ENCODE data around the gene FAIM2.

The FAIM2 gene

DNA sequence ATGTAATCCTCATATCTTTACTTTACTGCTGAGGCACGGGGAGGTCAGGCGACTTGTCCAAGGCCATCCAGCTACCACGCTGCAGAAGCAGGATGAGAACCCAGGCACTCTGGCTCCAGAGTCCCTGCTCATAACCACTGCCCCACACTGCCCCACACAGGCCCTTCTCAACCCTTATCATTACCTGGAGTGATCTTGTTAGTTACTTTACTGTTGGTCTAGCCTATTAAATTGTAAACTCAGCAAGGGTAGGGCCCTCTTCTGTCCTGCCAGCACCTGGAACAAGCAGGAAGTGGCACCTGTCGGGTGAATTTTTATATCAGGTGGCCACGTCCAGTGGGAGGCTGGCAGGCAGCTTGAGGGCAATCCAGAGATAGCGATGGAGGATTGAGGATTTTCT is 12.2 kb downstream of the FAIM2 start:
- TF ChIP-seq, protein P1, sequence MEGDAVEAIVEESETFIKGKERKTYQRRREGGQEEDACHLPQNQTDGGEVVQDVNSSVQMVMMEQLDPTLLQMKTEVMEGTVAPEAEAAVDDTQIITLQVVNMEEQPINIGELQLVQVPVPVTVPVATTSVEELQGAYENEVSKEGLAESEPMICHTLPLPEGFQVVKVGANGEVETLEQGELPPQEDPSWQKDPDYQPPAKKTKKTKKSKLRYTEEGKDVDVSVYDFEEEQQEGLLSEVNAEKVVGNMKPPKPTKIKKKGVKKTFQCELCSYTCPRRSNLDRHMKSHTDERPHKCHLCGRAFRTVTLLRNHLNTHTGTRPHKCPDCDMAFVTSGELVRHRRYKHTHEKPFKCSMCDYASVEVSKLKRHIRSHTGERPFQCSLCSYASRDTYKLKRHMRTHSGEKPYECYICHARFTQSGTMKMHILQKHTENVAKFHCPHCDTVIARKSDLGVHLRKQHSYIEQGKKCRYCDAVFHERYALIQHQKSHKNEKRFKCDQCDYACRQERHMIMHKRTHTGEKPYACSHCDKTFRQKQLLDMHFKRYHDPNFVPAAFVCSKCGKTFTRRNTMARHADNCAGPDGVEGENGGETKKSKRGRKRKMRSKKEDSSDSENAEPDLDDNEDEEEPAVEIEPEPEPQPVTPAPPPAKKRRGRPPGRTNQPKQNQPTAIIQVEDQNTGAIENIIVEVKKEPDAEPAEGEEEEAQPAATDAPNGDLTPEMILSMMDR (IDR thresholded peaks at IDR 0.05; ENCODE audit: insufficient read depth, low read depth, low read length, missing control alignments) = no peak
- no peak for DNase-seq (ENCODE audit: low read depth)

DNA sequence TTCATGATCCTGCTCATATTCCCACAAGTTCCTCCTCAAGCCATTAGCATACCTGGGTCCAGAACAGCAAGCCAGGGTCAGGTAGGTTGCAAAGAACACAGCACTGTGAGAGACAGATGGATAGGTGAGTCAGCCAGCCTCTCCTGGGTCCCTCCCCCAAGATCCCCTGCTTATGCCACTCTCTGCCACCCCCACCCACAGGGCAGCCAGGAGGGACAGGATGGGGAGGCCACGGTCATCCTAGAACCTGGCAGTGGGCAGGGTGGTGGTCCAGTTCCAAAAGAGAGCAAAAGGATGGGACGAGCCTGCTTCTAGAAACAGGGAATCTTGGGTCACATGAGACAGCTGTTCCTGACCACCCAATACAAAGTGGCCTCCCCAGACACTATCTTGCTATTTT is 12.7 kb downstream of the FAIM2 start:
- TF ChIP-seq, protein P1 (IDR thresholded peaks at IDR 0.05; ENCODE audit: insufficient read depth, low read depth, low read length, missing control alignments) = no peak
- H3K4me3 ChIP-seq (ENCODE audit: low read length) = no peak overlapping the region
- DNase-seq (ENCODE audit: low read depth) = no peak

More for the DNA sequence above, 12.2 kb downstream of the FAIM2 start:
- H3K4me3 ChIP-seq (ENCODE audit: low read length) = no peak overlapping the region

DNA sequence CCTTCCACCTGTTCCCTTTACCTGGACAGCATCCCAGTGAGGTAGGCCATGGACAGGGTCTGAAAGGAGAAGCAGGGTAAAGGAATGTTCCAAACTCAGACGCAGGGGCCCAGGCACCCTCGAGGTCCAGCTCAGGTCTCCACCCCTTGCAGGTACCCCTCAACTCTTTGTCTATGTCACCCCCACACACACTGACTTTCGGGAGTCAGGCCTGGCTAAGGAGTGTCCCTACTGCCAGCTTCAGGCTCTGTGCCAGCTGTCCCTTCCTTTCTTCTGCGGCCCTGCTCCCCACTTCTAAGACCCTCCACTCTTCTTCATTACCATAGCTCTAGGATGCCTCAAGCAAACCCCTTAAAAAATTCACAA is 13.6 kb downstream of the FAIM2 start:
- DNase-seq (ENCODE audit: low read depth) = no peak
- H3K4me3 ChIP-seq (ENCODE audit: low read length) = no peak overlapping the region
- TF ChIP-seq, protein P1 (IDR thresholded peaks at IDR 0.05; ENCODE audit: insufficient read depth, low read depth, low read length, missing control alignments) = no peak

DNA sequence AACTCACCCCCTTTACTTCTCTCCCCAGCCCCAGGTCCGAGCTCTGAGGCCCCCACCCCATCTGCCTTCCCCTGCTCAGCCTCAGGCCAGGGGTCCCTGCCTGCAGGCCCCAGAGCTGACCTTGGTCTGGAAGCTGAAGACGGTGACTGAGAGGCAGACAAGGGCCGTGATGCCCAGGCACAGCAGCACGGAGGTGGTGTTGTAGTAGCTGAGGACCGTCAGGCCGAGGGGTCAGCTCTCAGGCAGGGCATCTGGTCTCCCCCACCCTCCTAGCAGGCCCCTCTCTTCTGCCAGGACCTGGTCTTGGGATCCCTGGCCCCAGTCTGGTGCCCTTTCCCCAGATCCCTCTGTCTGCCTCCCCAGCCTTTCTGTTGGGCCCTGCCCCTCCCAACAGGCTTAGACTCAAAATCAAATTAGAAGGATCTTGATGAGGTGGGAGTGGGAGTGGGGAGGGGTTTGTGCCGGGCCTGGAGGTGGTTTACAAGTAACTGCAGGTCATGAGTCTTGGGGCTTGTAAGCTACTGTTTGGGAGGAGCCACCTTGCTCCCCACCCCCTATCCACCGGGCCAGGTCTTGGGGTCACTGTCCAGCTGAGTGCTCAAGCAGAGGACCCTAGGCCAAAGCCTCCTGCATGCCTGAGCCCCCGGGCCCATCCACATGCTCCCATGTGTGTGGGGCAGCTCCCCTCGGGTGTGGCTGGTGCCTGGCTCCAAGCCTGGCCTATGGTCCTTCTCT is 14.2 kb downstream of the FAIM2 start:
- DNase-seq (ENCODE audit: low read depth) = no peak
- TF ChIP-seq, protein P1 (IDR thresholded peaks at IDR 0.05; ENCODE audit: insufficient read depth, low read depth, low read length, missing control alignments) = no peak
- no peak overlapping the region for H3K4me3 ChIP-seq (ENCODE audit: low read length)

DNA sequence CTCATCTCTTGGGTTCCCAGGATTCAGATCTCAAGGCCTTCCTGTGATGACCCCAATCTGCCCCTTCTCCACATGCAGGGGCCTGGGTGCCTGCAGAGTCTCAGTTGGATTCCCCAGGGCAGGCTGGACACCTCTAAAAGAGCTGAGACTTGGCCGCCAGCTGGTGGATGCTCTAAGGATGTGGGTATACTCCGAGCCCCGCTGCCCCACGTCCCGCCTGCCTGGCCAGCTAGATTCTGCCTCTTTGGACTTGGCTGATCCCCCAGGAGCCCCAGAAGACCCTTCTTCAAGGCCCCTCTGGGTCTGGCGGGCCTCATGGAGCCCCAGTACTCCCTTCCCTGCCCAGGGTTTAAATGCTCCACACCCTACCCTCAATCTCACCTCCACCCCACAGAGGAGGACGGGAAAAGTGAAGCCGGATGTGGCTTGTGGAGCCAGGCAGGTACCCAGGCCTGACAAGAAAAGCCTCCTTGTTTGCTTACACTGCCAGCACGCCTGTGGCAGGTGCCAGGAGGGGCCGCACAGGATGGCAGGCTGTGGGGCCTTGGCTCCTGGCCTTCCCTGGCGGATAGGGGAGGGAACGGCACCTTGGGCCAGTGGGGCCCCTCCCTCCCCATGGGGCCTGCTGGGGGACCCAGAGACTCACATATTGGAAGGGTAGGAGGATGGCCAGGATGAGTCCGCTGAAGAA is 15.1 kb downstream of the FAIM2 start:
- DNase-seq (ENCODE audit: low read depth) = no peak
- H3K4me3 ChIP-seq (ENCODE audit: low read length) = no peak overlapping the region
- TF ChIP-seq, protein P1 (IDR thresholded peaks at IDR 0.05; ENCODE audit: insufficient read depth, low read depth, low read length, missing control alignments) = no peak

DNA sequence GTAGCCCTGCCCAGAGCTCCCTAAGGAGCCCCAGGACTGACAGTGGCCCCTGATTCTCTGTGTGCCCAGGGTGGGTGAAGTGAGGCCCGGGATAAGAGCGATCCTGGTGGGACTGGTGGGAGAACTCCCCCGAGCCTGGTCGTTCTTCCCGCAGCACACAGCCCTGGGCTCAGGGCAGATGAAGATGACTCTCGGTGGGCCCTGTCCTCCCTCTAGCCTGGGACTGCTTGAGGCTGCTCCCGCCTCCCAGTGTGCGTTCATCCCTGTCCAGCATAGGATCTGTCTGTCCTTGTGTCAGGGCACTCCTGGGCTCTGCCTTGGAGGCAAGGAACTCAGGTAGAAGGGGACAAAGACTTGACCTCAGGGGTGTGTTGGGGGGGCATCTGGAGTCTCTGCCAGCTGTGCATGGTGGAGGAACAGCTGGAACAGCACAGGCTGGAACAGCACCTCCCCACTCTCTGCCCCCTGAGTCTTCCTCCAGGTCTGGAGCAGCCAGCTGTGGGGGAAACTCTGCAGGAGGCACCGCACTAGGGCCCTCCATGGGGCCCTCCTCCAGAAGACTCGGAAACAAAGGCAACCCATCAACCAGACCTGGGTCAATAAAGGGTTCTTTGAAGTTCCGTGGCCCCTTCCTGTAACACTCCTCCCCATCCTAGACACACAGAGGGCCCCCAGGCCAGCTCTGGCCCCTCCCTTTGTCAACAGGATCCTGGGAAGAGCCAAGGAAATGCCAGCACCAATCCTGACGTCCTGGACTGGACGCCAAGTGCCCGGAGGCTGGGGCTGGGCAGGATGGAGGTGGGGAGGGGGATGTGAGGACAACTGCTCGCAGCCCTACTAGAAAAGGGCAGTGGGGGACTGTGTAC is 15.9 kb downstream of the FAIM2 start:
- H3K4me3 ChIP-seq (ENCODE audit: low read length) = no peak overlapping the region
- TF ChIP-seq, protein P1 (IDR thresholded peaks at IDR 0.05; ENCODE audit: insufficient read depth, low read depth, low read length, missing control alignments) = no peak
- DNase-seq (ENCODE audit: low read depth) = no peak

Data from epithelial cell of esophagus (primary cell).